ENCODE measurements around the gene FCHSD2. TPM values are rescaled to one million over a fixed set of nuclear protein-coding genes. Genes with fewer than 3 reads are reported as not detected.
"Not testable (repeated sequence)": the region's sequence is repeated elsewhere in the genome, so short reads cannot be mapped to it uniquely, and the experiment has no call there.

Gene FCHSD2
- polyA plus RNA-seq, 3 donors from 2014 or later = 9.7 to 25.6 (median 11.9) TPM

DNA sequence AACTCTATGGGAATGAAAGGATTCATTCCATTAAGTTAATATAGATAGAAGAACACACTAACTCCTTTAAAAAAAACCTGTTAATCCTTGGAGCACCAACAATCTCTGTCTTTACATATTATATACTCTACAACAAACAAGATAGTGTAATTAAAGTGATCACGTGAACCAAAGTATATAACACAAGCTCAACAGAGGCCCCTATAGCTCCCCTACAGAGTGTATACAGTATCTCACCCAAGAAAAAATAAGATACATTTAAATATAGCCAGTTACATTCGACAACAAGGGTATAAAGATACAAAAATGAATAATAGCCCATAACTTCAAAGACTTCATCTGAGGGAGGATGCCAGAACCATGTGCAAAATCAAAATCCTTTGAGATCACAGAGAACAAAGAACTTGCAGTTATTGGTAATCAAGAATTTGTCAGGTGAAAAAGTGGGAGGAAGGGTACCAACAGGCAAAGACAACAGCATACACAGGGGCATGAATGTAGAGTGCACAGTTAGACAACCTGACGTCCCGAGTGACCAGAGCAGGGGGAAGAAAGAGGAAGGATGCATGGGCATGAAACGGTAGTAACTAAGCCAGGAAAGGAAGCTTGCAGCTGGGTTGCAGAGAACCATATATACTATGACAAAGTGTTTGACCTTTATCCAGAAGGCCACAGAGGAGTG, 4.7 kb downstream of the FCHSD2 start:
- peak overlapping the region in 1 of 6 donors; percentile 4 for H3K27ac Mint-ChIP-seq
- peaks cover 0 to 15% (median 11%) of the 10 kb centered on the region in 3 donors for H3K36me3 Mint-ChIP-seq
- no peaks in the 10 kb centered on the region for H3K9me3 Mint-ChIP-seq
- H3K4me1 Mint-ChIP-seq = peaks cover 18 to 28% of the 10 kb centered on the region in 2 donors
- DNase-seq = no peak
- H3K4me3 Mint-ChIP-seq = no peak overlapping the region
- H3K27me3 Mint-ChIP-seq (ENCODE audit: low read depth in 3 of 3) = peaks cover 6 to 13% (median 10%) of the 10 kb centered on the region in 3 donors

DNA sequence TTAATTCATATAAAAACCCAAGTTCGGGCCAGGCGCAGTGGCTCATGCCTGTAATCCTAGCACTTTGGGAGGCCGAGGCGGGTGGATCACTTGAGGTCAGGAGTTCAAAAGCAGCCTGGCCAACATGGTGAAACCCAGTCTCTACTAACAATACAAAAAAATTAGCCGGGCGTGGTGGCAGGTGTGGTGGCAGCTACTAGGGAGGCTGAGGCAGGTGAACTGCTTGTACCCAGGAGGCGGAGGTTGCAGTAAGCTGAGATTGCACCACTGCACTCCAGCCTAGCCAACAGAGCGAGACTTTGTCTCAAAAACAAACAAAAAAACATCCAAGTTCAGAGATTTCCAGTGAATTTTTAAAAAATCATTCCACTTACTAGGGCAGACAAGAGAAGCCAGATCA, 5.4 kb downstream of the FCHSD2 start:
- not testable (repeated sequence) for H3K9me3 Mint-ChIP-seq; H3K27me3 Mint-ChIP-seq (ENCODE audit: low read depth in 3 of 3); H3K27ac Mint-ChIP-seq; DNase-seq; H3K4me3 Mint-ChIP-seq
- peaks cover 0 to 19% (median 11%) of the 10 kb centered on the region in 3 donors for H3K36me3 Mint-ChIP-seq
- H3K4me1 Mint-ChIP-seq = peaks cover 18 to 28% of the 10 kb centered on the region in 2 donors

DNA sequence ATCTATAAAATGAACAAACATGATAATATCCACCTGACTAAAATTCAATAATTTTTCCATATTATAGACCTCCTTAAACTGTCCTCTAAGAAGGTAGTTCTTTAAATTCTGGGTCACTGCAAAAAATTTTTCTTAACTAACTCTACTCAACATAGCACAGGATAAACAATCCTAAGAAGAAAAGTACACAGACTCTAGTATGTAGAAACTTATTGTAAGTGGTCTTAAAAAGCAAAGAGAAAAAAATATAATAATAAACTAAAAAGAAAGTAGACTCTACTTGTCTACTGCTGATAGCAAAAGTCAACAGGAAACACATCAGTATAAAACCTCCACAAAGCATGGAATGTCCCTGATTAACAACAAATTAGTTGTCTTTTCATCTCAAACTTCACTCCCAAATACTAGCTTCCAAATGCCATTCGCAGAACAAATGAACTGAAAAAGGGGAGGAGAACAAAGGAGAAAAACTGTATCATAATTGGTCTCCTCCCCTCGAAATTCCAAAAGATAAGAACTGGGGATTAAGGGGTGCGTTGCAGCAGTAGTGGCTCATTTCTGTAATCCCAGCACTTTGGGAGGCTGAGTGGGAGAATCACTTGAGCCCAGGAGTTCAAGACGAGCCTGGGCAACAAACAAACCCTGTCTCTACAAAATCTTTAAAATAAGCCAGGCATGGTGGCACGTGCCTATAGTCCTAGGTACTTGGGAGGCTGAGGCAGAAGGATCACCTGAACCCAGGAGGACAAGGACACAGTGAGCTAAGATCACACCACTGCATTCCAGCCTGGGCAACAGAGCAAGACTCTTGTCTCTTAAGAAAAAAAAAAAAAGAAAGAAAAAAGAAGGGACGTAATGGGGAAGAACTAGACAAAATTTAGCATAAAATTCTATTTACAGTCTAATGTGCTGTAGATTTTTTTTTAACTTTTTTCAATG, 6.5 kb downstream of the FCHSD2 start:
- peaks cover 0 to 19% (median 11%) of the 10 kb centered on the region in 3 donors for H3K36me3 Mint-ChIP-seq
- H3K4me3 Mint-ChIP-seq = no peak overlapping the region
- peaks cover 10 to 24% of the 10 kb centered on the region in 2 donors for H3K4me1 Mint-ChIP-seq

DNA sequence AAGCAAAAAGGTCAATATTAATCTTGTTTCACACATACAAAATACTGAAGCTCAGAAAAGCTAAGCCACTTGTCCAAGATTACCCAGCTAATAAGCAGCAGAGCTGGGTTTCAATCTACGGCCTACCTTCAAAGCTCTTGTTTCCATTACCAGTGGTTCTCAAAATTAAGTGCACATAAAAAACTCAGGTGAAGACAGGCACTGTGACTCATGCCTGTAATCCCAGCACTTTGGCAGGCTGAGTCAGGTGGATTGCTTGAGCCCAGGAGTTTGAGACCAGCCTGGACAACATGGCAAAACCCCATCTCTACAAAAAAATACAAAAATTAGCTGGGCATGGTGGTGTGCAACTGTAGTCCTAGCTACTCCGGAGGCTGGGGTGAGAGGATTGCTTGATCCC, 9.8 kb downstream of the FCHSD2 start:
- DNase-seq; H3K27me3 Mint-ChIP-seq (ENCODE audit: low read depth in 3 of 3); H3K4me3 Mint-ChIP-seq; H3K9me3 Mint-ChIP-seq; H3K4me1 Mint-ChIP-seq; H3K27ac Mint-ChIP-seq: not testable (repeated sequence)
- peaks cover 0 to 16% (median 7%) of the 10 kb centered on the region in 3 donors for H3K36me3 Mint-ChIP-seq

More for the DNA sequence above, 6.5 kb downstream of the FCHSD2 start:
- DNase-seq = no peak
- peak overlapping the region in 1 of 6 donors; percentile 23 for H3K27ac Mint-ChIP-seq
- no peaks in the 10 kb centered on the region for H3K9me3 Mint-ChIP-seq
- peaks cover under 1 to 2% (median 2%) of the 10 kb centered on the region in 3 donors for H3K27me3 Mint-ChIP-seq (ENCODE audit: low read depth in 3 of 3)

DNA sequence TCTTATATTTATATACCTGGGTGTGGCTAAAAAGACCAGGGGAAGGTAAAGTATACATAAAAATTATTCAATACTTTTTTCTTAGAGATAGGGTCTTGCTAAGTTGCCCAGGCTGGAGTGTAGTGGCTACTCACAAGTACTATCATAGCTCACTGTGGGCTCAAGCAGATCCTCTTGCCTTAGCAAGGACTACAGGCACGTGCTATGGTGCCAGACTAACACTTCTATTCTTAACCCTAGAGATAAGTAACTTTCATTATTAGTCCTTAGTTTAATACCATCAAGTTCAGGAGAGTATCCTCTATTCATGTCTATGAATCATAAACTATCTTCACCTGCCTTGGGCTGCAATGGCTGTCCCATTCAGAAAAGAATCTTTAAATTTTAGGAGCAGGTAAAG, 11.9 kb downstream of the FCHSD2 start:
- H3K36me3 Mint-ChIP-seq = peaks cover 2 to 21% (median 7%) of the 10 kb centered on the region in 3 donors
- no peak overlapping the region for H3K27ac Mint-ChIP-seq

DNA sequence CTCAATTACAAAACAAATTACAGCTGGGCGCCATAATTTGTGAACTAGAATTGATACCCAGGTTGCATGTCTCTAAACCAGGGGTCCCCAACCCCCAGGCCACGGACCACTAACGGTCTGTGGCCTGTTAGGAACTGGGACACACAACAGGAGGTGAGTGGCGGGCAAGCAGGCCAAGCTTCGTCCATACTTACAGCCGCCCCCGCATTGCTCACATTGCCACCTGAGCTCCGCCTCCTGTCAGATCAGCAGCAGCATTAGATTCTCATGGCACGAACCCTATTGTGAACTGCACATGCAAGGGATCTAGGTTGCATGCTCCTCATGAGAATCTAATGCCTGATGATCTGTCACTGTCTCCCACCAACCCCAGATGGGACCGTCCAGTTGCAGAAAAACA, 12.9 kb downstream of the FCHSD2 start:
- Mint-ChIP-seq H3K4me1 (peaks cover 0 to 3% of the 10 kb centered on the region in 2 donors), H3K27ac (no peak overlapping the region), H3K4me3 (no peak overlapping the region), H3K9me3 (no peaks in the 10 kb centered on the region), H3K36me3 (peaks cover 9 to 30% (median 12%) of the 10 kb centered on the region in 3 donors), H3K27me3 (ENCODE audit: low read depth in 3 of 3) (peaks cover 0 to 1% (median 0%) of the 10 kb centered on the region in 3 donors)
- no peak for DNase-seq

More for the DNA sequence above, 11.9 kb downstream of the FCHSD2 start:
- Mint-ChIP-seq H3K27me3 (ENCODE audit: low read depth in 3 of 3) (peaks cover 0 to 1% (median 0%) of the 10 kb centered on the region in 3 donors), H3K4me3 (no peak overlapping the region), H3K4me1 (peaks cover 0 to 3% of the 10 kb centered on the region in 2 donors), H3K9me3 (no peaks in the 10 kb centered on the region)
- no peak for DNase-seq

DNA sequence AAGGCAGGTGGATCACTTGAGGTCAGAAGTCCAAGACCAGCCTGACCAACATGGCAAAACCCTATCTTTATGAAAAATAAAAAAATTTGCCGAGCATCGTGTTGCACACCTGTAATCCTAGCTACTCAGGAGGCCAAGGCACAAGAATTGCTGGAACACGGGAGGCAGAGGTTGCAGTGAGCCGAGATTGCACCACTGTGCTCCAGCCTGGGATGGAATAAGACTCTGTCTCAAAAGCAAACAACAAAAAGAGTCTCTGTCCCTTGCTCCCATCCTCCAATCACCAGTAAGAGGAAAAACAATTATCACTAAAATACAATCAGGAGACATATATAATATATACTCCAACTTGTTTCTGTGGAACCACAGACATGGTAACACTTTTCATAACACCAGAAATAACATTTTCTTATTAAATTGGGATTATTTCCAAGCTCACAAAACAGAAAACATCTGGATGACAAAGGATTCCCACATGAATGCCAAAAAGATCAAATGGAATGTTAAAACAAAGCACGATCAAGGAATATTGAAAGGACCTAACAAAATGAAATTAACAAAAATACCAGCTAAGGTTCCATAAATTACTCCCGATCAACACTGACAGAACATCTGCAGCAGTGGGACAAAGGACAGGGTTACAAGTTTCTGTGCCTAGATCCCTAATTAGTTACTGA, 15.2 kb downstream of the FCHSD2 start:
- Mint-ChIP-seq H3K9me3 (peaks cover 0 to 3% (median 0%) of the 10 kb centered on the region in 6 donors), H3K4me1 (peaks cover 0 to 3% of the 10 kb centered on the region in 2 donors), H3K4me3 (no peak overlapping the region), H3K27me3 (ENCODE audit: low read depth in 3 of 3) (peaks cover 0 to 1% (median 0%) of the 10 kb centered on the region in 3 donors), H3K36me3 (peaks cover 9 to 27% (median 19%) of the 10 kb centered on the region in 3 donors), H3K27ac (no peak overlapping the region)
- no peak for DNase-seq

DNA sequence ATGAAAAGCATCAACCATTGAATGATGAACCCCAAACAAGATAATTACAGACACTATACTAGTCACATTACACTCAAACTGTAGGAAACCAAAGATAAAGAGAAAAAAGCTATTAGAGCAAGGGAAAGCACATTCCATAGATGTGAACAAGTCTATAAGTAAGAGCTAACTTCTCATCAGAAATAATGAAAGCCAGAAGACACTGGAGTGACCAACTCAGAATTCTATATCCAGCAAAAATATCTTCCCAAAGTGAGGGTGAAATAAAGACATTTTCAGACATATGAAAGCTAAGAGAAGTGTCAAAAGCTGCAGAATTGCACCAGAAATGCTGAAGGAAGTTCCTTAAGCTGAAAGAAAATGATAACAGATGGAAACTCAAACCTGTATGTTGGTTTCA, 17.3 kb downstream of the FCHSD2 start:
- Mint-ChIP-seq H3K36me3 (peaks cover 13 to 23% (median 19%) of the 10 kb centered on the region in 3 donors), H3K9me3 (peaks cover 0 to 3% (median 0%) of the 10 kb centered on the region in 6 donors), H3K4me3 (no peak overlapping the region), H3K27me3 (ENCODE audit: low read depth in 3 of 3) (peaks cover 0 to 2% (median 1%) of the 10 kb centered on the region in 3 donors), H3K4me1 (peaks cover 0 to 6% of the 10 kb centered on the region in 2 donors), H3K27ac (no peak overlapping the region)
- no peak for DNase-seq

DNA sequence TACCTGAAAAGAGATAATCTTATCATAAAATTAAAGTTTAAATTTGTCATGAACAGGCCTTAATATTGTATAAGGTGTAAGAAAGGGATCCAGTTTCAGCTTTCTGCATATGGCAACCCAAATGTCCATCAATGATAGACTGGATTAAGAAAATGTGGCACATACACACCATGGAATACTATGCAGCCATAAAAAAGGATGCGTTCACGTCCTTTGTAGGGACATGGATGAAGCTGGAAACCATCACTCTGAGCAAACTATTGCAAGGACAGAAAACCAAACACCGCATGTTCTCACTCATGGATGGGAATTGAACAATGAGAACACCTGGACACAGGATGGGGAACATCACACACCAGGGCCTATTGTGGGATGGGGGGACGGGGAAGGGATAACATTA, 18.2 kb downstream of the FCHSD2 start:
- not testable (repeated sequence) for H3K4me3 Mint-ChIP-seq; H3K9me3 Mint-ChIP-seq; DNase-seq; H3K27me3 Mint-ChIP-seq (ENCODE audit: low read depth in 3 of 3); H3K27ac Mint-ChIP-seq; H3K4me1 Mint-ChIP-seq
- H3K36me3 Mint-ChIP-seq = peaks cover 13 to 23% (median 19%) of the 10 kb centered on the region in 3 donors

DNA sequence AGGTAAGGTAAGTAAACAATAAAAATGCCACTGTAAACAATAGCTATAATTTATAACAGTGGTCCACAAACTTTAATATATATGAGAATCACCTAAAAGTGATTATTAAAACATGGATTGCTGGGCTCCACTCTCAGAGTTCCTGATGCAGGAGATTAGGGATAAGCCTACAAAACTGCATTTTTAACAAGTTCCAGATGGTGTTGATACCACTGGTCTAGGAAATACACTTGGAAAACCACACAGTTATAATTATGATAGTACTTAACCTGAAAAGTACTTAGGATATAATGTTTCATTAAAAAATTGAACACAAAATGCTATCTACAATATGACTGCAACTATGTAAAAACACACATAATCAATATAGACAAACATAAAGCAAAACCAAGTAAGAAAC, 20.4 kb downstream of the FCHSD2 start:
- peaks cover 5 to 7% of the 10 kb centered on the region in 2 donors for H3K4me1 Mint-ChIP-seq
- H3K9me3 Mint-ChIP-seq = peaks cover 0 to 3% (median 0%) of the 10 kb centered on the region in 6 donors
- peaks cover 13 to 23% (median 19%) of the 10 kb centered on the region in 3 donors for H3K36me3 Mint-ChIP-seq

DNA sequence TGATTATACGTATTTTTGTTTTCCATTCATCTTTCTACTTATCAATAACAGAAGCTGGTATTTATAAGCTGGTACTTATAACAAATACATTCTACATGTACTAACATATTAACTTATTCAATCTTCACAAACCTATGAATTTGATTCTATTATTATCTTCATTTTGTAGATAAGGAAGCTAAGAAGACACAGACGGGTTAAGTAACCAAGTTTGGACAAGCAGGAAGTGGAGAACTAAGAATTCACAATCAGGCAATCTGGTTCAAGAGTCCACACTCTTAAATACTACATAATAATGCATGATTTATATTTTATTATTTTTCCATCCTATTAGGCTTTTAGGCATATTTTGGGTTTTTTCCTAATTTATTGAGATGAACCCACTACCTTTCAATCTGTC, 25.0 kb downstream of the FCHSD2 start:
- Mint-ChIP-seq H3K9me3 (peaks cover 0 to 3% (median 0%) of the 10 kb centered on the region in 6 donors), H3K36me3 (peaks cover 0 to 8% (median 8%) of the 10 kb centered on the region in 3 donors), H3K27ac (no peak overlapping the region), H3K4me1 (peaks cover 5 to 7% of the 10 kb centered on the region in 2 donors), H3K4me3 (no peak overlapping the region), H3K27me3 (ENCODE audit: low read depth in 3 of 3) (peaks cover 0 to 2% (median 0%) of the 10 kb centered on the region in 3 donors)
- no peak for DNase-seq

More for the DNA sequence above, 20.4 kb downstream of the FCHSD2 start:
- DNase-seq = no peak
- H3K27ac Mint-ChIP-seq = no peak overlapping the region
- H3K27me3 Mint-ChIP-seq (ENCODE audit: low read depth in 3 of 3) = peaks cover 0 to 2% (median 0%) of the 10 kb centered on the region in 3 donors
- H3K4me3 Mint-ChIP-seq = no peak overlapping the region

DNA sequence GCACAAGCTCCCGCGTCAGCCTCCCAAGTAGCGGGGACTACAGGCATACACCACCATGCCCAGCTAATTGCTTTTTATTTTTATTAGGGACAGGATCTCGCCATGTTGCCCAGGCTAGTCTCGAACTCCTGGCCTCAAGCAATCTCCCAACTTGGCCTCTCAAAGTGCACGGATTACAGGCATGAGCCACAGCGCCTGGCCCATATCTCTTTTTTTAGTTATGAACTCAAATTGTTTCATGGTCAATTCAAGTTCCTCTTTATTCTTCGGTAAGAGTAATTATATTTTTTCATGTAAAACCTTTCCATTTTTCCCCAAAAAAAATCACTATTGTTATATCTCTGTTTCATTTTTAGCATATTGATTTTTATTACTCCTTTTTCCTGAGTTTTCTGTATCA, 25.5 kb downstream of the FCHSD2 start:
- H3K4me3 Mint-ChIP-seq = no peak overlapping the region

DNA sequence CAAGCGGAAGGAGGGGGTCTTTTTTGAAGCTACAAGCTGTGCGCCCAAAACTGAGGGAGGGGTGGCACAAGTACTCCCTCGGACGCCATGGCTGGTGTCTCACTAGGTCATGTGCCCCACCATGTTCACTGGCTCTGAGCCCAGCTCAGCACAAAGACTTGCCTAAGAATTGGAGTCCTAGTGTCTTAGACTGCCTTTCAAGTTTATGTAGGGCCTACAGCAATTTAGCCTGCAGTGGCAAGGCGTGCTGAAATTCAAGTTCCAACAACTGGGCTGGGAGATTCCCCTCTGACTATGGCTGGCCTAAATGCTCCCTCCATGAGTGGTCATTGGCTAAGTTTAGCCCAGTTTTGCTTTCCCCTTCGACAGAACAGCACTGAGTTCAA, 27.3 kb downstream of the FCHSD2 start:
- no peak overlapping the region for H3K27ac Mint-ChIP-seq
- H3K4me3 Mint-ChIP-seq = no peak overlapping the region
- no peak for DNase-seq
- peaks cover 0 to 10% (median 1%) of the 10 kb centered on the region in 6 donors for H3K9me3 Mint-ChIP-seq
- peaks cover 2 to 7% of the 10 kb centered on the region in 2 donors for H3K4me1 Mint-ChIP-seq
- no peaks in the 10 kb centered on the region for H3K27me3 Mint-ChIP-seq (ENCODE audit: low read depth in 3 of 3)
- peaks cover 4 to 17% (median 8%) of the 10 kb centered on the region in 3 donors for H3K36me3 Mint-ChIP-seq

More for the DNA sequence above, 25.5 kb downstream of the FCHSD2 start:
- H3K27me3 Mint-ChIP-seq (ENCODE audit: low read depth in 3 of 3) = peaks cover 0 to 2% (median 0%) of the 10 kb centered on the region in 3 donors
- peaks cover 5 to 7% of the 10 kb centered on the region in 2 donors for H3K4me1 Mint-ChIP-seq
- H3K27ac Mint-ChIP-seq = no peak overlapping the region
- DNase-seq = no peak
- H3K36me3 Mint-ChIP-seq = peaks cover 1 to 8% (median 8%) of the 10 kb centered on the region in 3 donors
- H3K9me3 Mint-ChIP-seq = peaks cover 0 to 3% (median 0%) of the 10 kb centered on the region in 6 donors
